K562 (cell line): ENCODE measurements around the gene CENPP. TPM values are rescaled to one million over a fixed set of nuclear protein-coding genes. Genes with fewer than 3 reads are reported as not detected.

Source experiments
- ATAC-seq: fragments of 200-7000 bp; cut with Tn5 transposase; 3 replicates; pipeline ENCODE4 v1.9.1; 2020; ENCODE audit warnings: moderate library complexity
- BruUV-seq: library from RNA; stranded (reverse); fragments of 400-500 nt; replicated peaks from 2 replicates; lab custom pipeline; 2021; lab: Mats Ljungman, UMichigan
- CTCF ChIA-PET: fragments of 300-600 bp; formaldehyde crosslinking; extraction: SDS; loops from one replicate; lab custom pipeline; 2021; ENCODE audit warnings: low intra/inter-chr PET ratio; lab: Yijun Ruan, JAX
- POLR2A ChIA-PET: fragments of 300-600, 350-650 bp; sonication (Branson Sonifier 250); formaldehyde crosslinking; extraction: SDS; loops from one replicate; lab custom pipeline; 2021; ENCODE audit warnings: antibody characterized with exemption, inconsistent platforms; lab: Yijun Ruan, JAX
- DNase-seq, 4 experiments: peaks; one replicate each; pipeline versions ENCODE4 v3.0.0 to v3.0.0-alpha.2; 2011 to 2018; ENCODE audit warnings: low spot score in 3 of 4, mixed read lengths in 3 of 4; ENCODE audit errors: extremely low read depth in 1 of 4
- FAIRE-seq: peaks from 2 replicates; lab custom pipeline; 2011; peaks lifted over from hg19 to GRCh38; lab: Jason Lieb, UNC
- H2AFZ ChIP-seq: 2 replicates; pipeline ENCODE4 v1.6.0; 2011; ENCODE audit warnings: low read depth, low read length, control low read depth, inconsistent platforms
- H3K27ac ChIP-seq: fragments of 200-600 bp; 3 replicates; pipeline ENCODE4 v1.8.0; 2011; ENCODE audit warnings: low read depth, mild to moderate bottlenecking, control low read depth, inconsistent platforms, low read length, moderate library complexity, mixed read lengths; ENCODE audit errors: extremely low read depth
- H3K27me3 ChIP-seq, 2 experiments: fragments of 300-600 bp in 1 of 2; 2 replicates in 1 of 2; 3 replicates in 1 of 2; pipeline versions ENCODE4 v1.6.0 to v1.8.0; 2011; ENCODE audit warnings: inconsistent platforms in 2 of 2, low read length in 2 of 2, mild to moderate bottlenecking in 1 of 2, mixed read lengths in 1 of 2, moderate library complexity in 1 of 2; ENCODE audit not compliant: control insufficient read depth in 2 of 2, insufficient read depth in 2 of 2
- H3K36me3 ChIP-seq: fragments of 300-600 bp; 3 replicates; pipeline ENCODE4 v1.8.0; 2011; ENCODE audit warnings: mild to moderate bottlenecking, low read length, inconsistent platforms; ENCODE audit not compliant: control insufficient read depth, insufficient read depth
- H3K4me1 ChIP-seq, 2 experiments: fragments of 200-600 bp in 1 of 2; replicated peaks in 1 of 2; 2 replicates in 1 of 2; 3 replicates in 1 of 2; pipeline versions ENCODE4 v1.5.1 to v1.8.0; 2011; ENCODE audit warnings: inconsistent platforms in 2 of 2, low read length in 2 of 2, mild to moderate bottlenecking in 1 of 2, mixed read lengths in 1 of 2, moderate library complexity in 1 of 2; ENCODE audit not compliant: control insufficient read depth in 2 of 2, insufficient read depth in 2 of 2
- H3K4me2 ChIP-seq: 2 replicates; pipeline ENCODE4 v1.6.1; 2011; ENCODE audit warnings: low read length, control low read depth, inconsistent platforms, mixed read lengths; ENCODE audit not compliant: insufficient read depth
- H3K4me3 ChIP-seq: fragments of 200-600 bp; sonication (generic), shearing (Covaris generic); 2 replicates; pipeline ENCODE4 v1.5.1; 2016; ENCODE audit warnings: control low read depth, inconsistent platforms
- H3K79me2 ChIP-seq: fragments of 200-600 bp; 3 replicates; pipeline ENCODE4 v1.8.0; 2011; ENCODE audit warnings: low read length, inconsistent platforms; ENCODE audit not compliant: control insufficient read depth, insufficient read depth
- H3K9ac ChIP-seq, 2 experiments: 2 replicates each; pipeline versions ENCODE4 v1.6.0 to v1.6.1; 2011; ENCODE audit warnings: low read depth in 2 of 2, low read length in 2 of 2, control low read depth in 1 of 2, inconsistent platforms in 1 of 2, mild to moderate bottlenecking in 1 of 2, mixed read lengths in 1 of 2; ENCODE audit not compliant: insufficient read depth in 1 of 2
- H3K9me1 ChIP-seq: one replicate; pipeline ENCODE4 v1.6.0; 2011; ENCODE audit warnings: inconsistent platforms, mild to moderate bottlenecking, low read length, moderate library complexity; ENCODE audit not compliant: control insufficient read depth, insufficient read depth
- H3K9me3 ChIP-seq: replicated peaks from 2 replicates; pipeline ENCODE4 v1.5.1; 2011; ENCODE audit warnings: low read depth, low read length, inconsistent platforms; ENCODE audit not compliant: control insufficient read depth, insufficient read depth
- H4K20me1 ChIP-seq: replicated peaks from 2 replicates; pipeline ENCODE4 v1.6.1; 2011; ENCODE audit warnings: low read length, inconsistent platforms, mixed read lengths; ENCODE audit not compliant: control insufficient read depth, insufficient read depth
- BCOR ChIP-seq: fragments of 450-650 bp; IDR thresholded peaks from 2 replicates; pipeline ENCODE4 v1.6.1; 2016
- CC2D1A ChIP-seq: fragments of 450-650 bp; IDR thresholded peaks from 2 replicates; pipeline ENCODE4 v1.6.1; 2017; ENCODE audit warnings: mild to moderate bottlenecking
- CEBPB ChIP-seq: fragments of 450-650 bp; IDR thresholded peaks from 2 replicates; pipeline ENCODE4 v1.6.1; 2016; ENCODE audit warnings: missing genetic modification characterization, missing compliant biosample characterization
- FOXJ3 ChIP-seq: sonication (generic); formaldehyde crosslinking; IDR thresholded peaks from 2 replicates; pipeline ENCODE4 v1.4.0; 2020; ENCODE audit warnings: mild to moderate bottlenecking, missing genetic modification reagents
- HMGN3 ChIP-seq: IDR thresholded peaks from 2 replicates; pipeline ENCODE4 v1.6.1; 2011; ENCODE audit warnings: borderline replicate concordance, low read depth, mild to moderate bottlenecking, mixed read lengths, low read length; ENCODE audit not compliant: insufficient read length; ENCODE audit errors: extremely low read depth
- IRF2 ChIP-seq: sonication (generic); formaldehyde crosslinking; IDR thresholded peaks from 2 replicates; pipeline ENCODE4 v1.8.1; 2022; ENCODE audit warnings: mild to moderate bottlenecking, missing genetic modification reagents
- MEF2D ChIP-seq: conservative IDR thresholded peaks from 2 replicates; pipeline ENCODE4 v1.6.1; 2016; ENCODE audit warnings: low read depth, missing genetic modification characterization, missing compliant biosample characterization
- ZNF12 ChIP-seq: sonication (generic); formaldehyde crosslinking; IDR thresholded peaks from 2 replicates; pipeline ENCODE4 v1.4.0; 2020; ENCODE audit warnings: mild to moderate bottlenecking, missing genetic modification reagents
- ZNF274 ChIP-seq: IDR thresholded peaks from 2 replicates; pipeline ENCODE4 v1.6.1; 2011; ENCODE audit warnings: low read depth, mild to moderate bottlenecking, low read length, moderate library complexity, borderline replicate concordance
- ZNF707 ChIP-seq: fragments of 250-450 bp; sonication (Bioruptor Pico); conservative IDR thresholded peaks from 2 replicates; pipeline ENCODE4 v1.8.0; 2022; ENCODE audit warnings: inconsistent platforms, mild to moderate bottlenecking, moderate library complexity
- ZNF785 ChIP-seq: fragments of 250-450 bp; sonication (Bioruptor Pico); IDR thresholded peaks from 2 replicates; pipeline ENCODE4 v1.4.0; 2020; ENCODE audit warnings: mild to moderate bottlenecking
- ZZZ3 ChIP-seq: fragments of 450-650 bp; IDR thresholded peaks from 2 replicates; pipeline ENCODE4 v1.6.1; 2016; ENCODE audit warnings: antibody characterized with exemption, mild to moderate bottlenecking, moderate library complexity
- WGBS: fragments of 100-300 bp; shearing (Covaris generic); methylation state at CpG from one replicate; pipeline ENCODE4 v1.1.6; 2016; ENCODE audit warnings: low coverage, mixed read lengths; ENCODE audit not compliant: insufficient coverage; ENCODE audit errors: missing lambda C conversion rate; 5-methylcytosine and 5-hydroxymethylcytosine counted together
- in situ Hi-C: fragments of 300-500 bp; cut with MboI; formaldehyde crosslinking; loops from 4 replicates; pipeline ENCODE4 v1.15.0; 2018; ENCODE audit warnings: inconsistent platforms, mixed read lengths
- intact Hi-C: fragments of 100-400 bp; cut with micrococcal nuclease; formaldehyde crosslinking; loops from 2 replicates; pipeline ENCODE4 v1.14.2; 2022
- polyA plus RNA-seq, 8 experiments: library from polyadenylated mRNA; depleted of rRNA in 4 of 8; stranded (reverse) in 5 of 8; unstranded in 3 of 8; fragments of >200 nt; fragmentation: Nextera tagmentation in 2 of 8; fragmentation: Illumina TruSeq in 1 of 8; extraction: Ambion mirVana in 2 of 8; extraction: Trizol in 1 of 8; gene quantifications; 2 replicates each; pipeline versions ENCODE4 v1.2.1 to v1.2.3, GENCODE V29; 2011 to 2014; ENCODE audit warnings: inconsistent platforms in 1 of 8, missing spikeins in 1 of 8
- total RNA-seq, 7 experiments: library from RNA; depleted of rRNA in 6 of 7; stranded (reverse); fragments of >200 nt in 6 of 7; fragmentation: Illumina TruSeq in 2 of 7; extraction: Trizol in 2 of 7; gene quantifications; 2 replicates each; pipeline versions ENCODE4 v1.2.1 to v1.2.3, GENCODE V29; 2011 to 2021; ENCODE audit warnings: low replicate concordance in 1 of 7
- TF ChIP-seq, protein P1 (sequence below): fragments of 450-650 bp; IDR thresholded peaks from 2 replicates; pipeline ENCODE4 v1.6.1; 2017; ENCODE audit warnings: antibody characterized with exemption, mild to moderate bottlenecking
- TF ChIP-seq, protein P2 (sequence below): fragments of 250-450 bp; sonication (Bioruptor Pico); IDR thresholded peaks from 2 replicates; pipeline ENCODE4 v1.4.0; 2020; ENCODE audit warnings: mild to moderate bottlenecking, moderate library complexity
- TF ChIP-seq, protein P3 (sequence below): fragments of 250-450 bp; sonication (Bioruptor Pico); IDR thresholded peaks from 2 replicates; pipeline ENCODE4 v1.9.0; 2021; ENCODE audit warnings: mild to moderate bottlenecking

Gene CENPP
- total and polyA plus RNA-seq, 9 of the 15 experiments (the other 6 are each of a cell fraction or from before 2014, with no cell fraction given), result 8.0 to 28.5 (median 17.9) TPM

DNA sequence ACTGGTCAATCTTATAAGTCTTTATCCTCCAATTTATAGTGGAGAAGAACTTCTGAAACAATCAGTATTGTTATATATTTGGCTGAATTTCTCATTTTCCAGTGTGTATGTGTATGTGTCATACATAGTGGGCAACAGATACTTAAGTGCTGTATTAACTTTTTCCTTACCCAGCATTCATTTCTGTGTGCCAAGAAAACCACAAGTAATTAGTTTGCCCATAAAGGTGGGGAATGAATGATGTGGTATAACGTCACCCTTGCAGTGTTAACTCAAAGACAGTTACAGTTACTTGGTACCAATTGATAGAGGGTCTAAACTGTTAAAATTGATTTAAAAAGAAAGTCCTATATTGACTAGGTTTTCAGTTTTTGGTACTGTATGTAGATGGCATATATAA, 76.6 kb downstream of the CENPP start (continued):
- TF ChIP-seq, protein P1, sequence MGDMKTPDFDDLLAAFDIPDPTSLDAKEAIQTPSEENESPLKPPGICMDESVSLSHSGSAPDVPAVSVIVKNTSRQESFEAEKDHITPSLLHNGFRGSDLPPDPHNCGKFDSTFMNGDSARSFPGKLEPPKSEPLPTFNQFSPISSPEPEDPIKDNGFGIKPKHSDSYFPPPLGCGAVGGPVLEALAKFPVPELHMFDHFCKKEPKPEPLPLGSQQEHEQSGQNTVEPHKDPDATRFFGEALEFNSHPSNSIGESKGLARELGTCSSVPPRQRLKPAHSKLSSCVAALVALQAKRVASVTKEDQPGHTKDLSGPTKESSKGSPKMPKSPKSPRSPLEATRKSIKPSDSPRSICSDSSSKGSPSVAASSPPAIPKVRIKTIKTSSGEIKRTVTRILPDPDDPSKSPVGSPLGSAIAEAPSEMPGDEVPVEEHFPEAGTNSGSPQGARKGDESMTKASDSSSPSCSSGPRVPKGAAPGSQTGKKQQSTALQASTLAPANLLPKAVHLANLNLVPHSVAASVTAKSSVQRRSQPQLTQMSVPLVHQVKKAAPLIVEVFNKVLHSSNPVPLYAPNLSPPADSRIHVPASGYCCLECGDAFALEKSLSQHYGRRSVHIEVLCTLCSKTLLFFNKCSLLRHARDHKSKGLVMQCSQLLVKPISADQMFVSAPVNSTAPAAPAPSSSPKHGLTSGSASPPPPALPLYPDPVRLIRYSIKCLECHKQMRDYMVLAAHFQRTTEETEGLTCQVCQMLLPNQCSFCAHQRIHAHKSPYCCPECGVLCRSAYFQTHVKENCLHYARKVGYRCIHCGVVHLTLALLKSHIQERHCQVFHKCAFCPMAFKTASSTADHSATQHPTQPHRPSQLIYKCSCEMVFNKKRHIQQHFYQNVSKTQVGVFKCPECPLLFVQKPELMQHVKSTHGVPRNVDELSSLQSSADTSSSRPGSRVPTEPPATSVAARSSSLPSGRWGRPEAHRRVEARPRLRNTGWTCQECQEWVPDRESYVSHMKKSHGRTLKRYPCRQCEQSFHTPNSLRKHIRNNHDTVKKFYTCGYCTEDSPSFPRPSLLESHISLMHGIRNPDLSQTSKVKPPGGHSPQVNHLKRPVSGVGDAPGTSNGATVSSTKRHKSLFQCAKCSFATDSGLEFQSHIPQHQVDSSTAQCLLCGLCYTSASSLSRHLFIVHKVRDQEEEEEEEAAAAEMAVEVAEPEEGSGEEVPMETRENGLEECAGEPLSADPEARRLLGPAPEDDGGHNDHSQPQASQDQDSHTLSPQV, result no peak
- TF ChIP-seq ZZZ3 (no peak), ZNF274 (no peak)

DNA sequence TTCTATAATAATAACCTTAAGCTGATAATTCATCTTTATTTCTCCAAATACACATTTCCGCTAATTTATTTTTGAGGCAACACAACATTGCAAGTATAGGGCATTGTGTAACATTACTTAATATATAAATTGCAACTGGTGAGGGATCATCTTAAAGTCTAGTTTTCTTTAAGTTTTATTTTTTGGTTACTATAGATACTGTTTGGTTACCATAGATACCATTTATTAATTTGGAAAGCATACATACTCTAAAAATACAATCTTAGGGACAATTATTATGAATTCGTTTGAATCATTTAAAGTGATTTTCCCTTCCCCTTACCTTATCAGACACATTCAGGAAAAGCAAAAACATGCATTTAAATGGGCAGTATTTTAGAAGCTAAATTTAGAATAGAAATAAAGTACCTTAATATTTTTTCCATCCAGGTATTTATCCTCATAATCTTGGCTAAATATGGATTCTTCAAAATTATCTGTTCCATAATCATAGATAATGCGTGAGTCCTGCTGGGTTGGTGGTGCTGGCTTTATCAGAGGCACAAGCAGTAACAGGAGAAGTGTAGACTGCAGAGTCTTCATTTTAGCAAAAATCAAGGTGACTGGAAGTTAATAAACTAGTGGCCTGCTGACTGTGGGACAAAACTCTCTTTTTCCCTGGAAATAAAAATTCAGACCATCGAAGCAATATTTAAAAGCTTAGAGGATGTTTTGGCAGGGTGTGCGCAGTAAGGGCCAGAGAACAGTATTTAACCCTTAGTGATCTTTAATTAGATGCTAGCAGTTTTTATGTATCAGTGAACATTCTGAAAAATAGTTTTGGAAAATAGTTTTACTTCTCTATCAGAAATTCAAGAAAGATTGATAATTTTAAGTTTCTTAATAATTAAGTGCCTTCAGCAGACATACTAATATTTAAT, 77.3 kb downstream of the CENPP start:
- BruUV-seq, result no TSS peak
- DNase-seq, result no peak
- Histone ChIP-seq H3K9me1 (no peaks in the 10 kb centered on the region), H3K79me2 (no peaks in the 10 kb centered on the region), H3K4me1 (peaks cover 0 to 11% of the 10 kb centered on the region in 2 experiments; a peak in 2 of 5 replicates), H3K27ac (no peak overlapping the region), H3K9me3 (no peaks in the 10 kb centered on the region), H3K9ac (no peak overlapping the region), H3K27me3 (no peaks in the 10 kb centered on the region), H3K4me2 (no peak overlapping the region), H4K20me1 (no peaks in the 10 kb centered on the region), H3K4me3 (no peak overlapping the region), H2AFZ (no peak overlapping the region), H3K36me3 (no peaks in the 10 kb centered on the region)
- FAIRE-seq, result no peak
- in situ Hi-C loops, result no loop called here
- intact Hi-C loops, result no loop called here
- WGBS, result 56% methylated on average over 5 of the region's 5 CpGs
- no peak for ATAC-seq
- CTCF ChIA-PET, result no interaction called here
- POLR2A ChIA-PET, result no interaction called here
- TF ChIP-seq MEF2D (tag) (no peak), FOXJ3 (CRISPR knock-in tag) (no peak), ZNF785 (CRISPR knock-in tag) (no peak), CC2D1A (no peak), BCOR (no peak), CEBPB (tag) (0 out of 2 replicates have a peak, but pooled peaks have one; percentile 20), ZNF12 (CRISPR knock-in tag) (no peak), ZNF707 (CRISPR knock-in tag) (no peak), IRF2 (CRISPR knock-in tag) (no peak), HMGN3 (no peak)
- TF ChIP-seq, protein P2, sequence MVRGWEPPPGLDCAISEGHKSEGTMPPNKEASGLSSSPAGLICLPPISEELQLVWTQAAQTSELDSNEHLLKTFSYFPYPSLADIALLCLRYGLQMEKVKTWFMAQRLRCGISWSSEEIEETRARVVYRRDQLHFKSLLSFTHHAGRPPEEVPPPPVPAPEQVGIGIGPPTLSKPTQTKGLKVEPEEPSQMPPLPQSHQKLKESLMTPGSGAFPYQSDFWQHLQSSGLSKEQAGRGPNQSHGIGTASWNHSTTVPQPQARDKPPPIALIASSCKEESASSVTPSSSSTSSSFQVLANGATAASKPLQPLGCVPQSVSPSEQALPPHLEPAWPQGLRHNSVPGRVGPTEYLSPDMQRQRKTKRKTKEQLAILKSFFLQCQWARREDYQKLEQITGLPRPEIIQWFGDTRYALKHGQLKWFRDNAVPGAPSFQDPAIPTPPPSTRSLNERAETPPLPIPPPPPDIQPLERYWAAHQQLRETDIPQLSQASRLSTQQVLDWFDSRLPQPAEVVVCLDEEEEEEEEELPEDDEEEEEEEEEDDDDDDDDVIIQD, result no peak
- TF ChIP-seq, protein P3, sequence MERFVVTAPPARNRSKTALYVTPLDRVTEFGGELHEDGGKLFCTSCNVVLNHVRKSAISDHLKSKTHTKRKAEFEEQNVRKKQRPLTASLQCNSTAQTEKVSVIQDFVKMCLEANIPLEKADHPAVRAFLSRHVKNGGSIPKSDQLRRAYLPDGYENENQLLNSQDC (CRISPR knock-in tag), result no peak
